Naive thymus-derived CD4-positive, alpha-beta T cell (primary cell): ENCODE data around the gene CLASP1. TPM values are rescaled to one million over a fixed set of nuclear protein-coding genes. Genes with fewer than 3 reads are reported as not detected.
"Not testable (repeated sequence)": the region's sequence is repeated elsewhere in the genome, so short reads cannot be mapped to it uniquely, and the experiment has no call there.

Source experiments
- ATAC-seq: fragments of 150-1000 bp; cut with Tn5 transposase; 2 replicates; pipeline ENCODE4 v1.10.0; 2021; ENCODE audit warnings: mild to moderate bottlenecking, moderate library complexity
- CTCF ChIA-PET: fragments of 350-600 bp; sonication (Branson Sonifier 250); formaldehyde crosslinking; loops from one replicate; lab custom pipeline; 2021; ENCODE audit warnings: antibody characterized with exemption; lab: Charles Lee
- POLR2A ChIA-PET: fragments of 350-600 bp; sonication (Branson Sonifier 250); formaldehyde crosslinking; loops from one replicate; lab custom pipeline; 2021; ENCODE audit warnings: antibody characterized with exemption, inconsistent platforms; lab: Charles Lee
- DNase-seq, 9 donors: peaks; one replicate each; pipeline versions ENCODE4 v3.0.0 to v3.0.0-alpha.2; 2020 to 2022; ENCODE audit warnings: mixed read lengths in 1 of 9
- H3K27ac ChIP-seq: one replicate; pipeline ENCODE4 v1.7.0; 2013; ENCODE audit warnings: mild to moderate bottlenecking, low read depth, low read length, moderate library complexity
- H3K27me3 ChIP-seq, 2 donors: one replicate each; pipeline ENCODE4 v1.7.0; 2013; ENCODE audit warnings: low read length in 2 of 2, mild to moderate bottlenecking in 2 of 2, moderate library complexity in 2 of 2; ENCODE audit not compliant: control insufficient read depth in 2 of 2, insufficient read depth in 2 of 2
- H3K36me3 ChIP-seq, 3 experiments: 1 replicate in 2 of 3; 2 replicates in 1 of 3; pipeline ENCODE4 v1.7.0; 2013; ENCODE audit warnings: low read length in 3 of 3, mild to moderate bottlenecking in 3 of 3, moderate library complexity in 1 of 3; ENCODE audit not compliant: insufficient read depth in 3 of 3, control insufficient read depth in 2 of 3
- H3K4me1 ChIP-seq, 2 donors: one replicate each; pipeline ENCODE4 v1.7.0; 2013; ENCODE audit warnings: low read length in 2 of 2, mild to moderate bottlenecking in 2 of 2, moderate library complexity in 1 of 2; ENCODE audit not compliant: control insufficient read depth in 2 of 2, insufficient read depth in 2 of 2
- H3K4me3 ChIP-seq: 2 replicates; pipeline ENCODE4 v1.7.0; 2013; ENCODE audit warnings: mild to moderate bottlenecking, low read length
- H3K9me3 ChIP-seq, 3 experiments: 1 replicate in 2 of 3; 2 replicates in 1 of 3; pipeline ENCODE4 v1.7.0; 2013; ENCODE audit warnings: low read length in 3 of 3; ENCODE audit not compliant: control insufficient read depth in 2 of 3
- H3K27ac Mint-ChIP-seq, 9 donors: one replicate each; pipeline ENCODE4 v1.8.0; 2020 to 2022; ENCODE audit warnings: mixed read lengths in 9 of 9, mild to moderate bottlenecking in 8 of 9, moderate library complexity in 5 of 9, inconsistent platforms in 2 of 9
- H3K27me3 Mint-ChIP-seq, 5 donors: one replicate each; pipeline ENCODE4 v1.8.0; 2021 to 2022; ENCODE audit warnings: mixed read lengths in 5 of 5, mild to moderate bottlenecking in 1 of 5
- H3K36me3 Mint-ChIP-seq, 5 donors: one replicate each; pipeline ENCODE4 v1.8.0; 2020 to 2022; ENCODE audit warnings: mixed read lengths in 5 of 5, mild to moderate bottlenecking in 3 of 5, inconsistent platforms in 1 of 5
- H3K4me1 Mint-ChIP-seq, 7 donors: one replicate each; pipeline ENCODE4 v1.8.0; 2020 to 2022; ENCODE audit warnings: mixed read lengths in 7 of 7, mild to moderate bottlenecking in 3 of 7, inconsistent platforms in 1 of 7
- H3K4me3 Mint-ChIP-seq, 10 donors: one replicate each; pipeline ENCODE4 v1.8.0; 2020 to 2022; ENCODE audit warnings: mild to moderate bottlenecking in 10 of 10, mixed read lengths in 10 of 10, moderate library complexity in 6 of 10, inconsistent platforms in 2 of 10
- H3K9me3 Mint-ChIP-seq, 11 donors: one replicate each; pipeline ENCODE4 v1.8.0; 2020 to 2022; ENCODE audit warnings: mixed read lengths in 11 of 11, mild to moderate bottlenecking in 4 of 11, inconsistent platforms in 1 of 11, moderate library complexity in 1 of 11
- intact Hi-C, 2 donors: fragments of 100-400 bp; cut with micrococcal nuclease; formaldehyde crosslinking; loops; one replicate each; pipeline ENCODE4 v1.15.1; 2023
- polyA plus RNA-seq, 2 donors: library from polyadenylated mRNA; unstranded; fragments of 300-500 nt; fragmentation: Illumina TruSeq; gene quantifications; one replicate each; pipeline ENCODE4 v1.2.3, GENCODE V29; 2021
- total RNA-seq, 6 experiments: library from RNA in 5 of 6; stranded (reverse) in 5 of 6; gene quantifications; 1 replicate in 5 of 6; 2 replicates in 1 of 6; pipeline ENCODE4 v1.2.3 and lab custom pipeline; 2021 to 2026

Gene CLASP1
- total and polyA plus RNA-seq, 7 experiments from 2014 or later, result 13.8 to 76.3 (median 61.6) TPM

DNA sequence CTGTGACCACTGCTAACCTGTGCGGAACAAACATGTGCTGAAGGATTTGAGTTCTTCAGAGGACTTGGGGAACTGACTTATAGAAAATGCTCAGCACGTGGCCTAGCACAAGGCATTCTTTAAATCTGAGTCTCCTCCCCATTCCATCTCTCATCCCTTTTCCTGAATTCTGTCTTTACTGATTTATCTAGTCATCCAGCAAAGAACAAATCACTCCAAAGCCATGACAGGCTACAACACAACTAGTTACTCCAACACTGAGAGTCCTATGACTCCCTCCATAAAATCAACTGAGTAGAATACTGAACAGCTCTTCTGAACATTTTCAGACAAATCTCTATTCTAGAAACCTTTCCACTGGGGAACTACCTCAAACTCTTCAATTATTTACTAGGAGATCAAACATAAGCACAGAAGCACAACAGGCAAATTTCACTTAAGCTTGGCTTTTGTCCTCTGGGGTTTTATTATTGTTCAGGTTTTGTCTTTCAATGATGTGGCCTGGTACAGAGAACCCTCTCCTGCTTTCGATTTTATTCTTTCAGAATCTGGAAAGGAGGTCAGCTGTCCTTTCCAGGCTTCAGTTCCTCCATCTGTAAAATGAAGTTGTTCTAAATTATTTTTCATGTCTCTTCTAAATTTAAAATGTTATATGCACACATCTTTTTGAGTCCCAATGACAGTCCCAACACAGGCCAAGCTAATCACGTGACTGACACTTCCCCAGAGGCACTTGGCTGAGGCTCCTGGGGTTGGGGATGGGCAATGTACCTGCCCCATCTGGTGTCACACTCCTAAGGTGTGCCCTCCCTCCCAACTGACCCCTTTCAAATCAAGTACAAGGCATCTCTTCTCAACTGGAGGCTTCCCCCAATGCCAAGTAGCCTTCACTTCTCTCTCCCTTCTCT is 86.7 kb downstream of the CLASP1 start:
- Mint-ChIP-seq H3K27ac (peak overlapping the region in 2 of 9 donors; percentile 3 to 5), H3K9me3 (peaks cover 0 to 7% (median 0%) of the 10 kb centered on the region in 11 donors), H3K4me1 (peaks cover 40 to 87% (median 68%) of the 10 kb centered on the region in 7 donors), H3K4me3 (peak overlapping the region in 1 of 10 donors; percentile 0), H3K36me3 (peaks cover 11 to 24% (median 15%) of the 10 kb centered on the region in 5 donors), H3K27me3 (no peaks in the 10 kb centered on the region)
- Histone ChIP-seq H3K36me3 (no peaks in the 10 kb centered on the region), H3K27me3 (no peaks in the 10 kb centered on the region), H3K27ac (no peak overlapping the region), H3K4me1 (peaks cover 0 to 11% of the 10 kb centered on the region in 2 donors), H3K9me3 (no peaks in the 10 kb centered on the region), H3K4me3 (no peak overlapping the region)
- ChIA-PET CTCF (interaction anchor here (0.5 kb wide), 1 partner anchor 209 kb away, joined by 3 read pairs; no protein-coding TSS in a partner anchor), POLR2A (no interaction called here)
- DNase-seq (no peak), ATAC-seq (no peak)
- intact Hi-C loops, result no loop called here

- Histone ChIP-seq H3K27me3 (no peaks in the 10 kb centered on the region), H3K4me3 (no peak overlapping the region), H3K4me1 (peaks cover 0 to 11% of the 10 kb centered on the region in 2 donors), H3K36me3 (no peaks in the 10 kb centered on the region), H3K27ac (no peak overlapping the region), H3K9me3 (no peaks in the 10 kb centered on the region)
- H3K27me3 Mint-ChIP-seq, result no peaks in the 10 kb centered on the region
- POLR2A ChIA-PET, result no interaction called here
- ATAC-seq, result no peak
- CTCF ChIA-PET, result no interaction called here
- H3K4me3 Mint-ChIP-seq, result no peak overlapping the region
- peaks cover 34 to 83% (median 66%) of the 10 kb centered on the region in 7 donors for H3K4me1 Mint-ChIP-seq
- H3K27ac Mint-ChIP-seq, result peak overlapping the region in 3 of 9 donors; percentile 28 to 62 (median 60)
- intact Hi-C loops, result no loop called here
- peaks cover 11 to 22% (median 15%) of the 10 kb centered on the region in 5 donors for H3K36me3 Mint-ChIP-seq
- H3K9me3 Mint-ChIP-seq, result peaks cover 0 to 7% (median 0%) of the 10 kb centered on the region in 11 donors
- no peak for DNase-seq
These were observed 87.5 kb downstream of the CLASP1 start for GRCh38 chr2:121561617-121562268.

GRCh38 chr2:121558329-121558728 is 90.9 kb downstream of the CLASP1 start:
- ChIA-PET POLR2A (no interaction called here), CTCF (no interaction called here)
- no peaks in the 10 kb centered on the region for H3K36me3 ChIP-seq
- Mint-ChIP-seq H3K9me3 (no peaks in the 10 kb centered on the region), H3K4me3 (no peak overlapping the region), H3K27ac (no peak overlapping the region), H3K27me3 (no peaks in the 10 kb centered on the region), H3K36me3 (peaks cover 0 to 17% (median 9%) of the 10 kb centered on the region in 5 donors), H3K4me1 (peaks cover 22 to 63% (median 48%) of the 10 kb centered on the region in 7 donors)
- H3K27me3 ChIP-seq, result no peaks in the 10 kb centered on the region
- peaks cover 0 to 3% of the 10 kb centered on the region in 2 donors for H3K4me1 ChIP-seq
- no peak overlapping the region for H3K4me3 ChIP-seq
- ATAC-seq (no peak), DNase-seq (no peak)
- no peaks in the 10 kb centered on the region for H3K9me3 ChIP-seq
- intact Hi-C loops, result no loop called here
- no peak overlapping the region for H3K27ac ChIP-seq

GRCh38 chr2:121555008-121555407 is 94.3 kb downstream of the CLASP1 start:
- Mint-ChIP-seq H3K27me3 (no peaks in the 10 kb centered on the region), H3K9me3 (peaks cover 0 to 18% (median 2%) of the 10 kb centered on the region in 11 donors), H3K4me1 (peaks cover 27 to 66% (median 57%) of the 10 kb centered on the region in 7 donors), H3K36me3 (peaks cover 8 to 26% (median 25%) of the 10 kb centered on the region in 5 donors), H3K4me3 (peak overlapping the region in 1 of 10 donors; percentile 3), H3K27ac (peak overlapping the region in 4 of 9 donors; percentile 8 to 46 (median 28))
- Histone ChIP-seq H3K36me3 (no peaks in the 10 kb centered on the region), H3K27me3 (no peaks in the 10 kb centered on the region), H3K9me3 (no peaks in the 10 kb centered on the region), H3K4me1 (no peaks in the 10 kb centered on the region), H3K27ac (no peak overlapping the region), H3K4me3 (no peak overlapping the region)
- DNase-seq (no peak), ATAC-seq (no peak)
- ChIA-PET CTCF (no interaction called here), POLR2A (no interaction called here)
- intact Hi-C loops, result no loop called here

DNA sequence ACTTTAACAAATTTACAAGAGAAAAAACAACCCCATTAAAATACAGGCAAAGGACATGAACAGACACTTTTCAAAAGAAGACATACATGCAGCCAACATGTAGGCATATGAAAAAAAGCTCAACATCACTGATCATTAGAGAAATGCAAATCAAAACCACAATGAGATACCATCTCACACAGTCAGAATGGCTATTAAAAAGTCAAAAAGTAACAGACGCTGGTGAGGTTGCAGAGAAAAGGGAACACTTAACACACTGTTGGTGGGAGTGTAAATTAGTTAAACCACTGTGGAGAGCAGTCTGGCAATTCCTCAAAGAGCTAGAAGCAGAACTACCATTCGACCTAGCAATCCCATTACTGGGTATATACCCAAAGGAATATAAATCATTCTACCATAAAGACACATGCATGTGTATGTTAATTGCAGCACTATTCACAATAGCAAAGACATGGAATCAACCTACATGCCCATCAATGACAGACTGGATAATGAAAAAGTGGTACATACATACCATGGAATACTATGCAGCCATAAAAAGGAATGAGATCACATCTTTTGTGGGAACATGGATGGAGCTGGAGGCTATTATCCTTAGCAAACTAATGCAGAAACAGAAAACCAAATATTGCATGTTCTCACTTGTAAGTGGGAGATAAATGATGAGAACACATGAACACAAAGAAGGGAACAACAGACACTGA is 96.6 kb downstream of the CLASP1 start:
- H3K4me3 Mint-ChIP-seq, result peak overlapping the region in 2 of 10 donors; percentile 2 to 27
- H3K4me3 ChIP-seq, ATAC-seq, H3K27ac Mint-ChIP-seq, H3K27me3 Mint-ChIP-seq, H3K9me3 ChIP-seq, H3K27ac ChIP-seq, DNase-seq, H3K27me3 ChIP-seq, H3K4me1 ChIP-seq, H3K36me3 ChIP-seq, CTCF ChIA-PET, intact Hi-C loops, POLR2A ChIA-PET: not testable (repeated sequence)
- peaks cover 25 to 70% (median 67%) of the 10 kb centered on the region in 7 donors for H3K4me1 Mint-ChIP-seq
- H3K9me3 Mint-ChIP-seq, result peaks cover 0 to 36% (median 6%) of the 10 kb centered on the region in 11 donors
- peaks cover 16 to 42% (median 37%) of the 10 kb centered on the region in 5 donors for H3K36me3 Mint-ChIP-seq

DNA sequence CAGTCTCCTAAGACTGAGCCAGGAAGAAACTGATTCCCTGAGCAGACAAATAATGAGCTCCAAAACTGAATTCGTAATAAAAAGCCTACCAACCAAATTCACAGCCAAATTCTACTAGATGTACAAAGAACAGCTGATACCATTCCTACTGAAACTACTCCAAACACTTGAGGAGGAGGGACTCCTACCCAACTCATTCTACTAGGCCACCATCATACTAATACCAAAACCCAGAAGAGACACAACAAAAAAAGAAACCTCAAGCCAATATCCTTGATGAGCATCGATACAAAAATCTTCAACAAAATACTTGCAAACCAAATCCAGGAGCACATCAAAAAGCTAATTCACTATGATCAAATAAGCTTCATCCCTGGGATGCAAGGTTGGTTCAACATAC is 98.6 kb downstream of the CLASP1 start:
- peaks cover 30 to 68% (median 61%) of the 10 kb centered on the region in 7 donors for H3K4me1 Mint-ChIP-seq
- H3K9me3 Mint-ChIP-seq, result peaks cover 0 to 36% (median 6%) of the 10 kb centered on the region in 11 donors
- no peaks in the 10 kb centered on the region for H3K36me3 ChIP-seq
- H3K27me3 ChIP-seq, result no peaks in the 10 kb centered on the region
- H3K4me1 ChIP-seq, result no peaks in the 10 kb centered on the region
- ChIA-PET POLR2A (no interaction called here), CTCF (no interaction called here)
- no peak overlapping the region for H3K27ac ChIP-seq
- H3K9me3 ChIP-seq, result no peaks in the 10 kb centered on the region
- intact Hi-C loops, result no loop called here
- H3K36me3 Mint-ChIP-seq, result peaks cover 16 to 43% (median 33%) of the 10 kb centered on the region in 5 donors
- H3K4me3 Mint-ChIP-seq, result peak overlapping the region in 1 of 10 donors; percentile 8
- H3K27me3 Mint-ChIP-seq, result no peaks in the 10 kb centered on the region
- DNase-seq (no peak), ATAC-seq (no peak)
- no peak overlapping the region for H3K27ac Mint-ChIP-seq
- H3K4me3 ChIP-seq, result no peak overlapping the region
